Smooth muscle cell (in vitro differentiated cells): ENCODE data around the gene PIGU. TPM values are rescaled to one million over a fixed set of nuclear protein-coding genes. Genes with fewer than 3 reads are reported as not detected.

Experiments
- DNase-seq: peaks from one replicate; lab custom pipeline; 2025; ENCODE audit not compliant: unreplicated experiment; lab: John Stamatoyannopoulos, UW
- H2AFZ ChIP-seq: fragments of 200-600 bp; sonication (generic); 2 replicates; pipeline ENCODE4 v1.6.0; 2016; ENCODE audit warnings: antibody characterized with exemption, low read depth, mild to moderate bottlenecking
- H3F3A ChIP-seq: fragments of 200-600 bp; sonication (generic); 2 replicates; pipeline ENCODE4 v1.6.0; 2017; ENCODE audit warnings: antibody characterized with exemption, low read depth
- H3K27ac ChIP-seq: fragments of 200-600 bp; sonication (generic); 2 replicates; pipeline ENCODE4 v1.5.1; 2016; ENCODE audit warnings: low read depth, mild to moderate bottlenecking
- H3K27me3 ChIP-seq: fragments of 200-600 bp; sonication (generic); 2 replicates; pipeline ENCODE4 v1.6.1; 2016; ENCODE audit warnings: low read depth, mild to moderate bottlenecking
- H3K36me3 ChIP-seq: fragments of 200-600 bp; sonication (generic); 2 replicates; pipeline ENCODE4 v1.5.1; 2016; ENCODE audit warnings: low read depth
- H3K4me1 ChIP-seq: fragments of 200-600 bp; sonication (generic); 2 replicates; pipeline ENCODE4 v1.5.1; 2016; ENCODE audit warnings: low read depth
- H3K4me2 ChIP-seq: fragments of 200-600 bp; sonication (generic); 2 replicates; pipeline ENCODE4 v1.6.0; 2016; ENCODE audit warnings: mild to moderate bottlenecking
- H3K4me3 ChIP-seq: fragments of 200-600 bp; sonication (generic); 2 replicates; pipeline ENCODE4 v1.5.1; 2016; ENCODE audit warnings: mild to moderate bottlenecking
- H3K79me2 ChIP-seq: fragments of 200-600 bp; sonication (generic); 2 replicates; pipeline ENCODE4 v1.6.0; 2016; ENCODE audit warnings: low read depth, mild to moderate bottlenecking
- H3K9ac ChIP-seq: fragments of 200-600 bp; sonication (generic); 2 replicates; pipeline ENCODE4 v1.6.0; 2016; ENCODE audit warnings: low read depth
- H3K9me3 ChIP-seq: fragments of 200-600 bp; sonication (generic); replicated peaks from 2 replicates; pipeline ENCODE4 v1.5.1; 2016; ENCODE audit warnings: low read depth
- H4K20me1 ChIP-seq: fragments of 200-600 bp; sonication (generic); 2 replicates; pipeline ENCODE4 v1.6.0; 2016; ENCODE audit warnings: low read depth
- WGBS: methylation state at CpG from one replicate; pipeline ENCODE4 v1.1.7; 2016; ENCODE audit warnings: low lambda C conversion rate; 5-methylcytosine and 5-hydroxymethylcytosine counted together
- polyA plus RNA-seq: library from polyadenylated mRNA; unstranded; fragments of >200 nt; fragmentation: Nextera tagmentation; extraction: Ambion mirVana; gene quantifications from 2 replicates; pipeline ENCODE4 v1.2.1, GENCODE V29; 2016
- total RNA-seq: library from RNA; depleted of rRNA; stranded (reverse); fragments of >200 nt; gene quantifications from 2 replicates; pipeline ENCODE4 v1.2.3, GENCODE V29; 2014
- TF ChIP-seq, protein P1 (sequence below): fragments of 200-600 bp; sonication (generic); IDR thresholded peaks from 2 replicates; pipeline ENCODE4 v1.5.1; 2017; ENCODE audit warnings: borderline replicate concordance, mild to moderate bottlenecking, antibody characterized with exemption; ENCODE audit not compliant: insufficient read depth, poor library complexity, severe bottlenecking

Gene PIGU
- total and polyA plus RNA-seq, 2 experiments from 2014 or later, result 46.5 to 50.2 TPM

DNA sequence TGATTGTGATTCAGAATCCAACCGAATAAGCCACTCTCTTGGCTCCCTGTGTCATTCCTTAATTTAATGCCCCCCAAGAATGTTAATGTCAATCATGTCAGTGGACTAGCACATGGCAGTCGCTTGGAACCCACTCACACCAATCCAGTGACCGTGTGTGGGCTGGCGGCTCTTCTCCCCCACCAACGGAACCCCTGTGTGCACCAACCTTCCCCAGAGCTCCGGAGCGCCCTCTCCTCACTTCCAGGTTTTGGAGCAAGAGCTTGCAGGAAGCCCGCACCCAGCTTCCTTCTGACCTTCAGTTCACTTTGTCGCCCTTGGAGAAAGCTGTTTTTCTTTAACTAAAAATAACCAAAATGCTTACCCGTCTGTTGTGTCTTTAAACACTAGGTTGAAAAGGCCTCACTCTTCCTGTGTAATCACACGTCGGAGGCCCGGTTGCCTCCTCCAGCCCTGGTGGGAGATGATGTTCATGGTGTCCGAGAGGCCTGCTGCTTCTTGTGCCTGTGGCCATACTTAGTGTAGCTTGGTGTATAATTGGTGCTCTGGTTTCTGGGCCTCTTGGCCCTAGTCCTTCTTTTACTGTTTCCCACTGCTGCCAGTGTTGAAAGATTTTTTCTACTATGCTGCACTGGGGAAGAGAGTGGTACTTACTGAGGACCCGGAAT is 136.2 kb downstream of the PIGU start:
- no peaks in the 10 kb centered on the region for H3F3A ChIP-seq
- TF ChIP-seq, protein P1, sequence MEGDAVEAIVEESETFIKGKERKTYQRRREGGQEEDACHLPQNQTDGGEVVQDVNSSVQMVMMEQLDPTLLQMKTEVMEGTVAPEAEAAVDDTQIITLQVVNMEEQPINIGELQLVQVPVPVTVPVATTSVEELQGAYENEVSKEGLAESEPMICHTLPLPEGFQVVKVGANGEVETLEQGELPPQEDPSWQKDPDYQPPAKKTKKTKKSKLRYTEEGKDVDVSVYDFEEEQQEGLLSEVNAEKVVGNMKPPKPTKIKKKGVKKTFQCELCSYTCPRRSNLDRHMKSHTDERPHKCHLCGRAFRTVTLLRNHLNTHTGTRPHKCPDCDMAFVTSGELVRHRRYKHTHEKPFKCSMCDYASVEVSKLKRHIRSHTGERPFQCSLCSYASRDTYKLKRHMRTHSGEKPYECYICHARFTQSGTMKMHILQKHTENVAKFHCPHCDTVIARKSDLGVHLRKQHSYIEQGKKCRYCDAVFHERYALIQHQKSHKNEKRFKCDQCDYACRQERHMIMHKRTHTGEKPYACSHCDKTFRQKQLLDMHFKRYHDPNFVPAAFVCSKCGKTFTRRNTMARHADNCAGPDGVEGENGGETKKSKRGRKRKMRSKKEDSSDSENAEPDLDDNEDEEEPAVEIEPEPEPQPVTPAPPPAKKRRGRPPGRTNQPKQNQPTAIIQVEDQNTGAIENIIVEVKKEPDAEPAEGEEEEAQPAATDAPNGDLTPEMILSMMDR, result no peak
- H2AFZ ChIP-seq, result no peak overlapping the region
- H3K4me1 ChIP-seq, result no peaks in the 10 kb centered on the region
- DNase-seq, result no peak
- 95% methylated on average over 15 of the region's 15 CpGs for WGBS
- no peak overlapping the region for H3K27ac ChIP-seq
- H3K9ac ChIP-seq, result no peak overlapping the region
- peaks cover 8% of the 10 kb centered on the region for H3K36me3 ChIP-seq
- H3K4me3 ChIP-seq, result no peak overlapping the region
- no peak overlapping the region for H3K4me2 ChIP-seq
- H3K9me3 ChIP-seq, result no peaks in the 10 kb centered on the region
- no peaks in the 10 kb centered on the region for H3K27me3 ChIP-seq
- no peaks in the 10 kb centered on the region for H3K79me2 ChIP-seq
- H4K20me1 ChIP-seq, result peaks cover 38% of the 10 kb centered on the region

DNA sequence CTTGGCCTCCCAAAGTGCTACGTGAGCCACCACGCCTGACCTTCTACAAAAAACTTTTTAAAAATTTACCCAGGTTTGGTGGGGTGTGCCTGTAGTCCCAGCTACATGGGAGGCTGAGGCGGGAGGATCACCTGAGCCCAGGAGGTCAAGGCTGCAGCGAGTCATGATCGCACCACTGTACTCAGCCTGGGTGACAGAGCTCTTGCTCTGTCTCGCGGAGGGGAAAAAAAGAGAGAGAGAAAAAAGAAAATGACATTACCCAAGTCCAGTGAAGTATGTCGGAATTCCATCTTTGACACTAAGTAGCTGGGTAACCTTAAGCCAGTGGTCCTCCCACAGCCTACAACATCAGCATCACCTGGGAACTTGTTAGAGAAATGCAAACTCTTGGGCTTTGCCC is 137.1 kb downstream of the PIGU start:
- Histone ChIP-seq H3K4me2 (no peak overlapping the region), H3K79me2 (no peaks in the 10 kb centered on the region), H3K9ac (no peak overlapping the region), H4K20me1 (peaks cover 43% of the 10 kb centered on the region), H2AFZ (no peak overlapping the region), H3K36me3 (peaks cover 8% of the 10 kb centered on the region), H3K27me3 (no peaks in the 10 kb centered on the region), H3K9me3 (no peaks in the 10 kb centered on the region), H3K4me1 (no peaks in the 10 kb centered on the region), H3K4me3 (no peak overlapping the region), H3K27ac (no peak overlapping the region), H3F3A (no peaks in the 10 kb centered on the region)
- 95% methylated on average over 8 of the region's 8 CpGs for WGBS
- TF ChIP-seq, protein P1, result no peak
- no peak for DNase-seq

DNA sequence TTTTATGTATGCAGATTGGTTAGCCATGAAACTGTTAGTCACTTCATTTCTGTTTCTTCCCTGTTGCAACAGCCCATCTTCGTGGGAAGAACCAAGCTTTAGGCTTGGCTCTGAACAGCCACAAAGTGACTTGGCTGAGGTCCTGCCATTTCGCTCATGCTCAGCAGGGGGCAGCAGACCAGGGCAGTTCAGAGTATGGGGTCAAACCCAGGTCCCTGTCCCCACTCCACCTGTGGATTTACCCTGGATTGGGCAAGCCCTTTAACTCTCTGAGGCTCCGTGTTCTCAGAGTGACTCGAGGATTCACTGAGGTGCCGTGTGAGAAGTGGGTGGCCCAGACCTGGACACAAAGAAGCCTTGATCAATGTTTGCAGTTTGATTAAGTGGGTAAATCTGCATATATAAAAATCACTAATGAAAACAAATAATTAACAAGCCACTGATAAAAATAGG is 138.2 kb downstream of the PIGU start:
- no peaks in the 10 kb centered on the region for H3K4me1 ChIP-seq

More for the DNA sequence above, 138.2 kb downstream of the PIGU start:
- TF ChIP-seq, protein P1, result peak; percentile 75
- H3K79me2 ChIP-seq, result no peaks in the 10 kb centered on the region
- no peak for DNase-seq
- WGBS, result 60% methylated on average over 5 of the region's 5 CpGs
- no peak overlapping the region for H3K4me2 ChIP-seq
- no peak overlapping the region for H3K9ac ChIP-seq
- peaks cover 52% of the 10 kb centered on the region for H4K20me1 ChIP-seq
- H3F3A ChIP-seq, result no peaks in the 10 kb centered on the region
- H3K27ac ChIP-seq, result no peak overlapping the region
- peaks cover 8% of the 10 kb centered on the region for H3K36me3 ChIP-seq
- H3K9me3 ChIP-seq, result no peaks in the 10 kb centered on the region
- H2AFZ ChIP-seq, result no peak overlapping the region
- no peaks in the 10 kb centered on the region for H3K27me3 ChIP-seq
- H3K4me3 ChIP-seq, result no peak overlapping the region
